ENCODE results near the gene CWC25.

The CWC25 gene

GRCh38 chr17:38783227-38783626 lies 41.9 kb downstream of the CWC25 start:
- ATAC-seq, result no peak

GRCh38 chr17:38779965-38780752 lies 45.0 kb downstream of the CWC25 start:
- no peak for ATAC-seq

GRCh38 chr17:38777641-38778250 lies 47.4 kb downstream of the CWC25 start:
- no peak for ATAC-seq

- ATAC-seq, result no peak
Measured at GRCh38 chr17:38773258-38773657, 51.9 kb downstream of the CWC25 start.

GRCh38 chr17:38768417-38768816 lies 56.7 kb downstream of the CWC25 start:
- ATAC-seq, result no peak

GRCh38 chr17:38766341-38766740 lies 58.8 kb downstream of the CWC25 start:
- ATAC-seq, result no peak

GRCh38 chr17:38762231-38762630 lies 62.9 kb downstream of the CWC25 start:
- no peak for ATAC-seq

- ATAC-seq, result peak; percentile 25 to 36
Measured at GRCh38 chr17:38761612-38762011, 63.5 kb downstream of the CWC25 start.

GRCh38 chr17:38753071-38753506 lies 72.0 kb downstream of the CWC25 start:
- no peak for ATAC-seq

GRCh38 chr17:38752308-38753070 lies 72.6 kb downstream of the CWC25 start, which contains the start of gene PSMB3:
TSS of gene PSMB3 (plus strand) at chr17:38752741. CDS start at chr17:38752827, 86 bp downstream.
- ATAC-seq, result peak; percentile 93 to 95

- ATAC-seq, result peak; percentile 14 to 35
Measured at GRCh38 chr17:38751808-38752307, 73.3 kb downstream of the CWC25 start.

GRCh38 chr17:38751144-38751807 lies 73.8 kb downstream of the CWC25 start:
- ATAC-seq, result no peak
